Calu3 (cell line): ENCODE data around the gene NSRP1. TPM values are rescaled to one million over a fixed set of nuclear protein-coding genes. Genes with fewer than 3 reads are reported as not detected.

Experiments used
- BruUV-seq: library from RNA; stranded (reverse); fragments of 400-500 nt; replicated peaks from 2 replicates; lab custom pipeline; 2021; lab: Mats Ljungman, UMichigan
- CTCF ChIA-PET: fragments of 300-600 bp; sonication (Branson Sonifier 250); formaldehyde crosslinking; loops from one replicate; lab custom pipeline; 2022; ENCODE audit warnings: antibody characterized with exemption; lab: Charles Lee
- DNase-seq: peaks from one replicate; pipeline ENCODE4 v3.0.0; 2022
- H3K27ac Mint-ChIP-seq: one replicate; pipeline ENCODE4 v1.8.0; 2022; ENCODE audit warnings: mixed read lengths; ENCODE audit not compliant: unreplicated experiment
- H3K27me3 Mint-ChIP-seq: one replicate; pipeline ENCODE4 v1.8.0; 2022; ENCODE audit warnings: mixed read lengths; ENCODE audit not compliant: unreplicated experiment
- H3K36me3 Mint-ChIP-seq: one replicate; pipeline ENCODE4 v1.8.0; 2022; ENCODE audit warnings: mild to moderate bottlenecking, moderate library complexity, mixed read lengths; ENCODE audit not compliant: insufficient read depth, unreplicated experiment
- H3K4me1 Mint-ChIP-seq: one replicate; pipeline ENCODE4 v1.8.0; 2022; ENCODE audit warnings: mild to moderate bottlenecking, low read depth, mixed read lengths; ENCODE audit not compliant: unreplicated experiment
- H3K4me3 Mint-ChIP-seq: one replicate; pipeline ENCODE4 v1.8.0; 2022; ENCODE audit warnings: mild to moderate bottlenecking, low read depth, moderate library complexity, mixed read lengths; ENCODE audit not compliant: unreplicated experiment
- H3K9me3 Mint-ChIP-seq: one replicate; pipeline ENCODE4 v1.8.0; 2022; ENCODE audit warnings: low read depth, mixed read lengths; ENCODE audit not compliant: unreplicated experiment
- intact Hi-C: fragments of 100-400 bp; cut with micrococcal nuclease; formaldehyde crosslinking; loops from one replicate; pipeline ENCODE4 v1.10.0; 2022; ENCODE audit not compliant: unreplicated experiment
- total RNA-seq: library from RNA; stranded (reverse); gene quantifications from 2 replicates; pipeline ENCODE4 v1.2.3, GENCODE V29; 2022
- TF ChIP-seq, protein P1 (sequence below): fragments of 200-600 bp; IDR thresholded peaks from one replicate; pipeline ENCODE4 v1.8.0; 2022; ENCODE audit warnings: antibody characterized with exemption; ENCODE audit not compliant: unreplicated experiment

The NSRP1 gene
- total RNA-seq, 1 experiment from 2014 or later: 27.5 TPM

DNA sequence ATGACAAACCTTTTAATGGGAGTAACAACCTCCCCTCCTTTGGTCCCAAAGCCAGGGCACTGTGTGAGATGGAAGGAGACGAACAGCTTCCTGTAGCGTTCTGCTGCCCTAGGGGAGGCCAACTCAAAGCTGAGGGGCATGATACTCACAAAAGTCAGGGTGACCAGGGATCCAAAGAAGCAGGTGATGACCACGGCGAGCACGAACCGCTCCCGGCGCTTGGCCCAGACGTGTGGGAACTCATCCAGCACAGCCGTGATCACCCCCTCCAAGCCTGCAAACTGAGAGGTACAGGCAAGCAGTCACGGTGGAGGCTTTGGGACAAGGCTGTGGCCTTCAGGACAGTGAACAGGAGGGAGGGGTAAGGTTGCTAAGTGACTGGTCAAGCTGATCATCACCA, 93.8 kb downstream of the NSRP1 start:
- no peaks in the 10 kb centered on the region for H3K9me3 Mint-ChIP-seq
- TF ChIP-seq, protein P1, sequence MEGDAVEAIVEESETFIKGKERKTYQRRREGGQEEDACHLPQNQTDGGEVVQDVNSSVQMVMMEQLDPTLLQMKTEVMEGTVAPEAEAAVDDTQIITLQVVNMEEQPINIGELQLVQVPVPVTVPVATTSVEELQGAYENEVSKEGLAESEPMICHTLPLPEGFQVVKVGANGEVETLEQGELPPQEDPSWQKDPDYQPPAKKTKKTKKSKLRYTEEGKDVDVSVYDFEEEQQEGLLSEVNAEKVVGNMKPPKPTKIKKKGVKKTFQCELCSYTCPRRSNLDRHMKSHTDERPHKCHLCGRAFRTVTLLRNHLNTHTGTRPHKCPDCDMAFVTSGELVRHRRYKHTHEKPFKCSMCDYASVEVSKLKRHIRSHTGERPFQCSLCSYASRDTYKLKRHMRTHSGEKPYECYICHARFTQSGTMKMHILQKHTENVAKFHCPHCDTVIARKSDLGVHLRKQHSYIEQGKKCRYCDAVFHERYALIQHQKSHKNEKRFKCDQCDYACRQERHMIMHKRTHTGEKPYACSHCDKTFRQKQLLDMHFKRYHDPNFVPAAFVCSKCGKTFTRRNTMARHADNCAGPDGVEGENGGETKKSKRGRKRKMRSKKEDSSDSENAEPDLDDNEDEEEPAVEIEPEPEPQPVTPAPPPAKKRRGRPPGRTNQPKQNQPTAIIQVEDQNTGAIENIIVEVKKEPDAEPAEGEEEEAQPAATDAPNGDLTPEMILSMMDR: no peak
- no peaks in the 10 kb centered on the region for H3K4me1 Mint-ChIP-seq
- no peak for DNase-seq
- H3K4me3 Mint-ChIP-seq: no peak overlapping the region
- no peaks in the 10 kb centered on the region for H3K36me3 Mint-ChIP-seq
- no peak overlapping the region for H3K27ac Mint-ChIP-seq
- CTCF ChIA-PET: no interaction called here
- BruUV-seq: no TSS peak
- intact Hi-C loops: no loop called here
- H3K27me3 Mint-ChIP-seq: peaks cover 49% of the 10 kb centered on the region

DNA sequence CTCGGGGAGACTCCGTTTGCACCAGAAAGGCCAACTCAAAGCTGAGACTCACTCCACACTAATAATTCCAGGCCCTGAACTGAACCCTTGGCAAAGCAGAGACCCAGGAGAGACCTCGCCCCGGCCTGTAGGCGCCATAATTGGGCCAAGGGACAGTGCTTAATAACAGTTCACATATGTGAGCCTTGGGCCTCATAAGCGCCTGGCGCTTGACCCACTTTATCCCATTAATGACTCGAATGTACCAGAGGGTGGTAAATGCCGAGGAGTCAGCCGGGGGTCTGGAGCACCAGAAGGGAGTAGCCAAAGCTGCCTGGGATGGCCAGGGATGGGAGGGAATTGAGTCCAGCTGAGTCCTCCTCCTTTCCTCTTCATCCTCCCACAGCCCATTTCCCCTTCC, 94.3 kb downstream of the NSRP1 start:
- intact Hi-C loops: no loop called here
- CTCF ChIA-PET: no interaction called here

DNA sequence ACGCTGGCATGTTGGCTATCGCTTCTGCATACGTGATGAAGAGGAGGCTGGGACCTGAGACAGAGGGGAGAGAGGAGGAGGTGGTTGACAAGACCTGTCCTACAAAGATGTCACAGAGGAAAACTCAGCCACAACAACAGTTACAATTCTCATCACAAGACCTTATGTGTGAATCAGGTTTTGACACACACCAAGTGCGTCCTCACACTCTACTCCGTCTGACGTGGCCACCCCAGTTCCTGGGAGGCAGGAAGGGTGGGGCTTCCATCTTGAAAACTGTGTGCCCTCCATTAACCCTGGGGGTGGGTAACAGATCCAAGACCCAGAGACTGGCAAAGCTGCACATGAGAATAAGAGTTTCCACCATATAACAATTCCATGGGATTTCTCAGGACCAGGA, 94.8 kb downstream of the NSRP1 start:
- Mint-ChIP-seq H3K36me3 (no peaks in the 10 kb centered on the region), H3K27ac (no peak overlapping the region), H3K9me3 (no peaks in the 10 kb centered on the region), H3K27me3 (peaks cover 52% of the 10 kb centered on the region), H3K4me1 (no peaks in the 10 kb centered on the region), H3K4me3 (no peak overlapping the region)
- intact Hi-C loops: no loop called here
- DNase-seq: no peak
- no TSS peak for BruUV-seq
- CTCF ChIA-PET: no interaction called here
- TF ChIP-seq, protein P1: no peak

More for the DNA sequence above, 94.3 kb downstream of the NSRP1 start:
- Mint-ChIP-seq H3K9me3 (no peaks in the 10 kb centered on the region), H3K36me3 (no peaks in the 10 kb centered on the region), H3K4me1 (no peaks in the 10 kb centered on the region), H3K27ac (no peak overlapping the region), H3K4me3 (no peak overlapping the region), H3K27me3 (peaks cover 49% of the 10 kb centered on the region)
- BruUV-seq: no TSS peak
- no peak for DNase-seq
- TF ChIP-seq, protein P1: no peak

DNA sequence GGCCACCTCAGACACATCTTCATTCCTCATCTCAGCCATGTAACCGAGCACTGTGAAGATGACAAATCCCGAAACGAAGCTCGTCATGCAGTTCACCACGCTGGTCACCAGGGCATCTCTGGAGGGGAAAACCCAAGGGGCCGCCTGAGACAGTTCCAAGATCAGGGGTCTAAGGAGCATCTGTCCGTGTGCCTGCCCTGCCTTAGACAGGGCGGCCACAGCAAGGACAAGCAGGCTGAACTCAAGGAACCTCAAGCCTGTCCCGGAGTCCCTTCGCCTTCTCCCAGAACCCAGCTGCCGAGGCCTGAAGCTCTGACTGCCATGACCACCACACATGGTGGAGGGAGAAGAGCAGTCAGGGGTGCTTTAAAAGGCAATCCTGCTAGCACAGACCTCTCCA, 96.1 kb downstream of the NSRP1 start:
- no peak overlapping the region for H3K4me3 Mint-ChIP-seq
- CTCF ChIA-PET: no interaction called here
- no peak for DNase-seq
- H3K27me3 Mint-ChIP-seq: peaks cover 56% of the 10 kb centered on the region
- BruUV-seq: no TSS peak
- H3K27ac Mint-ChIP-seq: no peak overlapping the region
- intact Hi-C loops: no loop called here
- H3K4me1 Mint-ChIP-seq: no peaks in the 10 kb centered on the region
- TF ChIP-seq, protein P1: no peak
- no peaks in the 10 kb centered on the region for H3K36me3 Mint-ChIP-seq
- no peaks in the 10 kb centered on the region for H3K9me3 Mint-ChIP-seq

DNA sequence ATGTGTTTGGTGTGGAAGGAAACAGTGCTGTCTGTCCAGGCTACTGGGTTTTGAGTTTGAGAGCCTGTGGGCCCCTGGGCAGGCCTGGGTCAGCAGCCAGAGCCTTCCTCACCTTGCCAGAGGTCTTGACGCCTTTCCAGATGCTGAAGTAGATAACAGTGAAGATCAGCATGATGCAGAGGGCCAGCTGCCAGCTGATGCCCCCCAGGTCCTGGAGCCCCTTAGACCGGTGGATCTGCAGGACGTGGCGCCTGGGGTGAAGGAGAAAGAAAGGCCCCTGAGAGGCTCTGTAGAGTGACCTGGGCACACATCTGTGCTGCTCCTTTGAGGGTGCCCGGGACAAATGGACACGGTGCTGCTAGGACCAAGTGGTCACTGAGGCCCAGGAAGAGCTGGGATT, 100.4 kb downstream of the NSRP1 start:
- Mint-ChIP-seq H3K36me3 (no peaks in the 10 kb centered on the region), H3K27ac (no peak overlapping the region), H3K4me1 (no peaks in the 10 kb centered on the region), H3K9me3 (no peaks in the 10 kb centered on the region), H3K27me3 (peaks cover 46% of the 10 kb centered on the region), H3K4me3 (no peak overlapping the region)
- CTCF ChIA-PET: no interaction called here
- DNase-seq: no peak
- no TSS peak for BruUV-seq
- intact Hi-C loops: no loop called here
- TF ChIP-seq, protein P1: no peak
